ENCODE data around the gene HIPK2.

DNA sequence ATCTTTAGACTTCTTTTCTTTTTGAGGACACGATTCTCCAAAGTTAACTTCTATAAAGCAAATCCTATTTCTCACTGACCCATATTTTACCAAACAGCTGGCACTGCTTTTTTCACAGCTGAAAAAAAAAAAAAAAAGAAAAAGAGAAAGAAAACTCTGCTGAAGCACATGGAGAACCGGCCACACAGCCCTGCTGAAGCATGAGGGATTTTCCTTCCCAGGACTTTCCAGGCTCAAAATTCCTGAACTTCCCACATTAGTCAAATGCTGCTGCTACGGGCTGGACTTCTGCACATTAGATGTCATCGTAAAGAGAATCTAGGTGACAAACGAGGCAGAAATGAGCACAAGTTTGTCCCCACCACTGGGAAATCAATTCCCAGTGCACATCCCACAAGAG is 25.2 kb downstream of the HIPK2 start:
- TF ChIP-seq GATA2 (IDR thresholded peaks at IDR 0.05; ENCODE audit: low read depth, low read length) (no peak), GATA3 (IDR thresholded peaks at IDR 0.05; ENCODE audit: low read depth, low read length) (no peak)
